ENCODE results near the gene CABYR. TPM values are rescaled to one million over a fixed set of nuclear protein-coding genes. Genes with fewer than 3 reads are reported as not detected.

Gene CABYR
- polyA plus RNA-seq, 1 of the 3 experiments (the other 2 are of a cell fraction), result 15.2 TPM

DNA sequence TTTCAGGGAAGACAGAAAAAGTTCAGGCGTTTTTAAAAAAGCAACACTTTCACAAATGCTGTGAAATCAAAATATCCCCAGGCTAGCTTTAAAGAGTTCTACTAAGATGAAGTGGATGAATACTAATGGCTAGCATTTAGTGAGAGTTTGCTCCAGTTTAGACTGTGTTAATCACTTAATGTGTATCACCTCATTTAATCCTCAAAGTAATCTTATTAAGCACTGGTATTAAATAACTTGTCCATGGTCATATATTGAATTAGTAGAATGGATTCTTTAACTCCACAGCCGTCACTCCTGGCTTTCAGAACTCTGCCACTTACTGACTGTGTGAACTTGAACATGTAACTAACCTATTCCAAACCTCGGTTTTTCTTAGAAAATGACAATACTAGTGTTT lies 66.0 kb downstream of the CABYR start:
- H3K27ac ChIP-seq (ENCODE audit: low read depth in 2 of 2, low read length in 1 of 2), result no peak overlapping the region
- TF ChIP-seq, protein P1, sequence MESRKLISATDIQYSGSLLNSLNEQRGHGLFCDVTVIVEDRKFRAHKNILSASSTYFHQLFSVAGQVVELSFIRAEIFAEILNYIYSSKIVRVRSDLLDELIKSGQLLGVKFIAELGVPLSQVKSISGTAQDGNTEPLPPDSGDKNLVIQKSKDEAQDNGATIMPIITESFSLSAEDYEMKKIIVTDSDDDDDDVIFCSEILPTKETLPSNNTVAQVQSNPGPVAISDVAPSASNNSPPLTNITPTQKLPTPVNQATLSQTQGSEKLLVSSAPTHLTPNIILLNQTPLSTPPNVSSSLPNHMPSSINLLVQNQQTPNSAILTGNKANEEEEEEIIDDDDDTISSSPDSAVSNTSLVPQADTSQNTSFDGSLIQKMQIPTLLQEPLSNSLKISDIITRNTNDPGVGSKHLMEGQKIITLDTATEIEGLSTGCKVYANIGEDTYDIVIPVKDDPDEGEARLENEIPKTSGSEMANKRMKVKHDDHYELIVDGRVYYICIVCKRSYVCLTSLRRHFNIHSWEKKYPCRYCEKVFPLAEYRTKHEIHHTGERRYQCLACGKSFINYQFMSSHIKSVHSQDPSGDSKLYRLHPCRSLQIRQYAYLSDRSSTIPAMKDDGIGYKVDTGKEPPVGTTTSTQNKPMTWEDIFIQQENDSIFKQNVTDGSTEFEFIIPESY (IDR thresholded peaks at IDR 0.05; ENCODE audit: borderline replicate concordance, low read depth), result no peak
- TF ChIP-seq FOXM1 (IDR thresholded peaks at IDR 0.05; ENCODE audit: low read depth), result no peak
- TF ChIP-seq GATA2 (CRISPR knock-in tag; IDR thresholded peaks at IDR 0.05), result no peak
- no peak for TF ChIP-seq FOSL2 (IDR thresholded peaks at IDR 0.05; ENCODE audit: borderline replicate concordance, low read depth)
- no peak for TF ChIP-seq TEAD4 (IDR thresholded peaks at IDR 0.05; ENCODE audit: borderline replicate concordance, insufficient read depth)
- no peak for TF ChIP-seq MEF2A (IDR thresholded peaks at IDR 0.05; ENCODE audit: borderline replicate concordance, low read depth)
- no peak for TF ChIP-seq EZH2phosphoT487 (IDR thresholded peaks at IDR 0.05; ENCODE audit: borderline replicate concordance, low read depth)
- no peak for TF ChIP-seq NFIC (IDR thresholded peaks at IDR 0.05; ENCODE audit: borderline replicate concordance)
- H3K9me3 ChIP-seq, result no peaks in the 10 kb centered on the region
- no peaks in the 10 kb centered on the region for H3K36me3 ChIP-seq (replicated peaks in 1 of 2; ENCODE audit: control insufficient read depth in 1 of 2, insufficient read depth in 2 of 2, low read length in 1 of 2)
- H3K4me2 ChIP-seq, result no peak overlapping the region
- H3K4me1 ChIP-seq (ENCODE audit: control insufficient read depth in 1 of 2, insufficient read depth in 2 of 2, low read depth in 1 of 2, low read length in 1 of 2), result no peaks in the 10 kb centered on the region
- ChIA-PET POLR2A (no interaction called here), CTCF (interaction anchor here (1.7 kb wide), 1 partner anchor 28 kb away, joined by 9 read pairs; no protein-coding TSS in a partner anchor)
- H2AFZ ChIP-seq (ENCODE audit: low read depth), result no peak overlapping the region
- no peaks in the 10 kb centered on the region for H3K79me2 ChIP-seq (ENCODE audit: insufficient read depth)
- no peaks in the 10 kb centered on the region for H3K9me2 ChIP-seq
- H3F3A ChIP-seq (replicated peaks; ENCODE audit: insufficient read depth), result peaks cover 3% of the 10 kb centered on the region
- no peak for DNase-seq
- no peak overlapping the region for H3K4me3 ChIP-seq (ENCODE audit: low read depth in 2 of 2, low read length in 1 of 2)
- H3K27me3 ChIP-seq (ENCODE audit: insufficient read depth), result no peaks in the 10 kb centered on the region
- WGBS (ENCODE audit: low lambda C conversion rate), result 92% methylated on average over 3 of the region's 3 CpGs
- H4K20me1 ChIP-seq (ENCODE audit: insufficient read depth), result no peaks in the 10 kb centered on the region
- no peak overlapping the region for H3K9ac ChIP-seq

- no peak overlapping the region for H3K9ac ChIP-seq
- H3K4me1 ChIP-seq (ENCODE audit: control insufficient read depth in 1 of 2, insufficient read depth in 2 of 2, low read depth in 1 of 2, low read length in 1 of 2), result peaks cover 0 to 7% of the 10 kb centered on the region in 2 experiments; a peak in 1 of 4 replicates
- no peaks in the 10 kb centered on the region for H3K9me3 ChIP-seq
- ChIA-PET CTCF (no interaction called here), POLR2A (no interaction called here)
- peaks cover 7% of the 10 kb centered on the region for H3F3A ChIP-seq (replicated peaks; ENCODE audit: insufficient read depth)
- WGBS (ENCODE audit: low lambda C conversion rate), result 45% methylated on average over 2 of the region's 2 CpGs
- H3K4me3 ChIP-seq (ENCODE audit: low read depth in 2 of 2, low read length in 1 of 2), result no peak overlapping the region
- DNase-seq, result no peak
- no peaks in the 10 kb centered on the region for H3K9me2 ChIP-seq
- H3K36me3 ChIP-seq (replicated peaks in 1 of 2; ENCODE audit: control insufficient read depth in 1 of 2, insufficient read depth in 2 of 2, low read length in 1 of 2), result no peaks in the 10 kb centered on the region
- H4K20me1 ChIP-seq (ENCODE audit: insufficient read depth), result no peaks in the 10 kb centered on the region
- no peak overlapping the region for H2AFZ ChIP-seq (ENCODE audit: low read depth)
- H3K4me2 ChIP-seq, result no peak overlapping the region
- no peak overlapping the region for H3K27ac ChIP-seq (ENCODE audit: low read depth in 2 of 2, low read length in 1 of 2)
- H3K79me2 ChIP-seq (ENCODE audit: insufficient read depth), result no peaks in the 10 kb centered on the region
- H3K27me3 ChIP-seq (ENCODE audit: insufficient read depth), result no peaks in the 10 kb centered on the region
- no peak for TF ChIP-seq MEF2A (IDR thresholded peaks at IDR 0.05; ENCODE audit: borderline replicate concordance, low read depth)
- TF ChIP-seq TAF1 (IDR thresholded peaks at IDR 0.05; ENCODE audit: borderline replicate concordance, low read depth, low read length), result no peak
- TF ChIP-seq MXI1 (IDR thresholded peaks at IDR 0.05; ENCODE audit: low read depth, low read length), result no peak
- no peak for TF ChIP-seq REST (IDR thresholded peaks at IDR 0.05; ENCODE audit: low read depth, low read length)
- no peak for TF ChIP-seq FOXJ3 (CRISPR knock-in tag; IDR thresholded peaks at IDR 0.05)
- no peak for TF ChIP-seq ELF1 (IDR thresholded peaks at IDR 0.05)
- TF ChIP-seq, protein P2, sequence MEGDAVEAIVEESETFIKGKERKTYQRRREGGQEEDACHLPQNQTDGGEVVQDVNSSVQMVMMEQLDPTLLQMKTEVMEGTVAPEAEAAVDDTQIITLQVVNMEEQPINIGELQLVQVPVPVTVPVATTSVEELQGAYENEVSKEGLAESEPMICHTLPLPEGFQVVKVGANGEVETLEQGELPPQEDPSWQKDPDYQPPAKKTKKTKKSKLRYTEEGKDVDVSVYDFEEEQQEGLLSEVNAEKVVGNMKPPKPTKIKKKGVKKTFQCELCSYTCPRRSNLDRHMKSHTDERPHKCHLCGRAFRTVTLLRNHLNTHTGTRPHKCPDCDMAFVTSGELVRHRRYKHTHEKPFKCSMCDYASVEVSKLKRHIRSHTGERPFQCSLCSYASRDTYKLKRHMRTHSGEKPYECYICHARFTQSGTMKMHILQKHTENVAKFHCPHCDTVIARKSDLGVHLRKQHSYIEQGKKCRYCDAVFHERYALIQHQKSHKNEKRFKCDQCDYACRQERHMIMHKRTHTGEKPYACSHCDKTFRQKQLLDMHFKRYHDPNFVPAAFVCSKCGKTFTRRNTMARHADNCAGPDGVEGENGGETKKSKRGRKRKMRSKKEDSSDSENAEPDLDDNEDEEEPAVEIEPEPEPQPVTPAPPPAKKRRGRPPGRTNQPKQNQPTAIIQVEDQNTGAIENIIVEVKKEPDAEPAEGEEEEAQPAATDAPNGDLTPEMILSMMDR (IDR thresholded peaks at IDR 0.05), result no peak
- no peak for TF ChIP-seq USF1 (IDR thresholded peaks at IDR 0.05; ENCODE audit: borderline replicate concordance, low read depth)
- TF ChIP-seq TCF12 (IDR thresholded peaks at IDR 0.05), result no peak
- no peak for TF ChIP-seq RFX5 (IDR thresholded peaks at IDR 0.05; ENCODE audit: low read length)
- no peak for TF ChIP-seq IRF3 (IDR thresholded peaks at IDR 0.05; ENCODE audit: low read depth, low read length)
Measured at GRCh38 chr18:24208270-24209035, 69.6 kb downstream of the CABYR start.
